Brain pericyte (primary cell): ENCODE measurements around the gene PRKG1.
A peak's percentile ranks its signal among the peaks of the same experiment; 100 is the strongest.
"Not testable (repeated sequence)": the region's sequence is repeated elsewhere in the genome, so short reads cannot be mapped to it uniquely, and the experiment has no call there.

Experiments used
- DNase-seq: peaks from one replicate; pipeline ENCODE4 v3.0.0-alpha.2; 2012; ENCODE audit warnings: low read depth, low spot score

Gene PRKG1

GRCh38 chr10:51422311-51423120, 348.2 kb downstream of the PRKG1 start:
- DNase-seq: peak; percentile 50

DNA sequence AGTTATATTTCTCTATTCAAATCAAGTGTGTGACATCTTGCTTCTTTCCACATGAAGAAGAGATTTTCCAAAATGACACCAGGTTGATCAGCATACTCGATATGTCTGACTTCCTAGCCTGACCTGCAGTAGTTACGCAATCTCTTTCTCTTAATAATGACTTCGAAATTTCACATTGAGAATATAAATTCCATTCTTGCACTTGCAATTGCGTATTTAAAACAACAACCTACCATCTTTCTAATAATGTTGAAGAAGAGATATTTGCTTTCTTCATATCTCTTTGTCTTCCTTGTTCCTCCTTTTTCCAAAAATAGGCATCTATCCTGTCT, 348.8 kb downstream of the PRKG1 start:
- no peak for DNase-seq

DNA sequence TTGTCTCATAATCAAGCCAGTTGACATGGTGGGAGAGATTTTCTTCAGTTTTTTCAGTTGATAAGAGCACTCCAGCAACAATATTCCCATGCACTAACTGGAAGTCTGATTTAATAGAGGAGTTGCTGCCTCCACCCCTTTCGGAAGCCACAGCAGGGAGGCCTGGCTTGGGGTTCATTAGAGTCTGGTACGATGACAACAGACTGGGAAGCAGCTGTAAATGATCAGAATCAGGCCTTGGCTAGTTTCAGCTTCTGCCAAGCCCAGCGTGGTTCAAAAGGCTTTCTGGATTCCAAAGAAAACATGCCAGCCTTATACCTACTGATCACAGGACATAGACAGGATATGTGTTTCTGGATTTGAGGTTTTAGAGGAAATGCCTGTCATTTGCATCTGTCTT, 351.1 kb downstream of the PRKG1 start:
- peak; percentile 21 for DNase-seq

- no peak for DNase-seq
Observed at GRCh38 chr10:51427758-51428157, 353.5 kb downstream of the PRKG1 start.

GRCh38 chr10:51430506-51430905, 356.2 kb downstream of the PRKG1 start:
- no peak for DNase-seq

DNA sequence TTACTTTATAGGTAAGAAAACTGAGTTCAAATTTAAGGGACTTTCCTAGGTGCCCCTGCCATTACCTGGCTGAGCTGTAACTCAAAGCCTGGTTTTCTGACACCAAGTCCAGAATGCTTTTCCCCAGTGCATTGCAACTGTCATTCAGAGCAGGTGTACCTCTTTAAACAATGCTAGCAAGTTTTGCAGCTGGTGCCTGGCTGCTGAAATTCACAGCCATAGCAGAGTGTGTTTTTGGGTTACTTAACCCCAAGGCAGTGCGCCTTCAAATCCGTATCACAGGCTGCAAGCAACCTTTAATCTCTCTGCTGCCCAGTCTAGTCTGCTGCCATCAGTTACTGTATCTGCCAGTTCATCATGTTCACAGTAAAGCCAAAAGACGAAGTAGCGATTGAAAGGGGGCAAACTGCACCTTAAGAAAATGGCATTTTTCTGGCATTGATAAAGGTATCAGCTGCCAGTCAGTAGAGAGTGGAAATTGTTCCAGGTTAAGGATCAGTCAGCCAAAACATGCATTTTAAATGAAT, 359.7 kb downstream of the PRKG1 start:
- DNase-seq: no peak

- no peak for DNase-seq
Observed at GRCh38 chr10:51436805-51437204, 362.5 kb downstream of the PRKG1 start.

DNA sequence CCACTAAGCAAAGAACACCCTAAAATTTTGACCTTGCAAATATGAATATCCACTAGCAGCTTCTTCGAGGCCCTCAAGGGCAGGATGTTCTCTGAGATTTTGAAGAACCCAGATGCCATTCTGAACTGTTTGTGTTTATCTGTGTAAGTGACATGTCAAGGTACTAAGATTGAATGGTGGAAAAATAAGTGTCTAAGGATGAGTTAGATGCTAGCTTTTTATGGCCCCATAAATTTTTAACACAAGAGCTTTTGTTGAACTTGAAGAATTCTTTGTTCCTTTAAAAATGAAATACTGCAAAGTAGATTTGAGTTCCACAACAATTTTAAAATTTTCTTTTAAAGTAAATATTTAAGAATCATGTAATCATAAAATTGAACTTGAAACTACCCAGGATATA, 365.4 kb downstream of the PRKG1 start:
- no peak for DNase-seq

DNA sequence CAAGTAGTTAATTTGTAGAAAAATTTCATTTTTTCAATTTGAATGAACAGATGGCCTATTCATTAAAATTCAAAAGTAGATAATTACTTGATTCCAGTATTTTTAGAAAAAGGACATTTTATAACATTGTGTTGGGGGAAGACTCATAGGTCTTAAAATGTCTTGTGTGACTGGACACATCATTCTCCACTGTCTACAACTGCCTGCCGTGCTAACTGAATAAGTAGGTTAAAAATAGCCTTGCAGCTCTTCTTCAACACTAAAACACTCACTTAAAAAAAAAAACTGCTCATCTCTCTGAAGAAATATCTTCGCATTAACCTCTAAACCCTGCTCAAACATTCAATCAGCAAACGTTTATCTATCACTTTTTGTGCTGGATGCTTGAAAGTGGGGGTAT, 371.3 kb downstream of the PRKG1 start:
- no peak for DNase-seq

DNA sequence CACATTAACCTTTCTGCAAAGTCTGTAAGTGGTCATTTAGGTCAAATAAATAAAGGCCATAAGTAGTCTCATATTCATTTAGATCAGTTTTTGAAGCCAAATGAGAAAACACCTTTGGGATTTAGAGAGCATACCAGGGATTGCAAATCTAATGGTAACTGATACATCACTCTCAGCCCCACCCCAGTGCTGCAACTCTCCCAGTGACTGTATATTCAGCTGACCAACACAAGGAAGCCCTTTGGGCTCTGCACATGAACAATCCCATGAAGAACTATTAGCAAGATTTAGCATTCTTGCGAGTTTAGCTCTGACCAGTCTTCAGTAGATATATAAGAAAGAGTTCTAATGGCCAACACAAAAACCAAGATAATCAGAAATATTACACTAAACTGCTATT, 372.8 kb downstream of the PRKG1 start:
- no peak for DNase-seq

GRCh38 chr10:51455762-51456161, 381.5 kb downstream of the PRKG1 start:
- DNase-seq: not testable (repeated sequence)

GRCh38 chr10:51459476-51459875, 385.2 kb downstream of the PRKG1 start:
- no peak for DNase-seq

DNA sequence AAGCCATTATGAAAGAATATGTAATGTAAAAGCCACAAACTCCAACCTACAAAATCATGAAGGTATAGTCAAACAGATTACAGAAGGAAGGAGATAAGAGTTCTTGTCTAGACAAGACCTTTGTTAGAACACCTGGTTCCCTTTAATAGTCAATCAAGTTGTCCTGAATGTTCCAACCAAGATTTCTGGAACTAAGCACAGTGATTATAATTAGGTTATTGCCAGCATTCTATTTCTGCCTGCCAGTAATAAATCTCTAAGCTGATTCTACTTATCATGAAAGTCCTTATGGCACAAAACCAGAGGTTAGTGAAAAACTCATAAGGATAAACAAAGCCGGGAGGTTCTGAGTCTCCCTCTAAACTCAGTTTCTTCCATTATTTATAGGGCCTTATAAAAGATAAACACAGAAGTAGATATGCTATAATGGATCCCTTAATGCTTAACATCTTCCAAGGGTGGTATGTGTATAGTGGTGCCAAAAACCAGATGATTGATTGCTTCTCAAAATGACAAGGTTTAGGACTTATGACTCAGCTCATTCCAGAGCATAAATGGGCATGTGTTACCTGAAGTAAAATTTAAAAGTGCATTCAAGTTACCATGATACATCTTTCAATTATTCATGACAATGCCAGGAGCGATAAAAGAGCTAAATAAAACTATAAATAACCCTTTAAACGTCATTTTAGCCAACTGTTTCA, 387.9 kb downstream of the PRKG1 start:
- no peak for DNase-seq

GRCh38 chr10:51468424-51468823, 394.1 kb downstream of the PRKG1 start:
- no peak for DNase-seq

DNA sequence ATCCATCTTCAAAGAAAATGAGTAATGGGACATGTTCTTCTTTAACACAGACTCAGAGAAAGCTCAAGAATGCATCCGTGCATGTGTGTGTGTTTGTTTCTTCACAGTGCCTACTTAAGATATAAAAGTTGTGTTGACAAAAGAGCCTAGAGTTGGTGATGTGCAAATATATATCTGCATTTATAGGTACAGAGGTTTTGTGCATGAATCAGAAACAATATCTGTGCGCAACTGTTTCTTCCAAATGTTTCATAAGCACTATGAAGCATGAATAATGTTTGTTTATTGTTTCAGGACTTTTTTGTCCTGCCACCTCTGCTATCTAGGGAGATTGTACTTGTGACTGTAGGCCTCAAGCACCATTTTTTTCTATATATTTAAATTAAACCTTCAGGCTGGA, 395.4 kb downstream of the PRKG1 start:
- no peak for DNase-seq

- no peak for DNase-seq
Observed at GRCh38 chr10:51471271-51471670, 397.0 kb downstream of the PRKG1 start.

DNA sequence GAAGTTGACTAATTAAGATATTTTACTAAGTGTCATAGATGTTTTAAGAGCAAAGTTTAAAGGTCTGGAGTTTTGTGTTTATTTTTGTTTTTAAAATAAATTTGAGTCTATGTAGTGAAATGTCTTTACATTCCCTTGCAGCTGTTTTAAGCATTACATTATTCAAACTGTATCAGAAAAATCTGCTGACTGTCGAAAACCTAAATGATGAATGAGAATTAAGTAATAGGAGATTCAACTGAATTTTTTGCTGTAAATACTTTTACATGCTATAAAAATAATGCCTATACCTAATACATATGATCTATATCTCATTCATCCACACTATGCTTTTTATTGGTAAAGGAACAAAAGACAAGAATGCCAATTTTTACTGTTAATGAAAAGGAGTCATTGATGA, 397.9 kb downstream of the PRKG1 start:
- no peak for DNase-seq

DNA sequence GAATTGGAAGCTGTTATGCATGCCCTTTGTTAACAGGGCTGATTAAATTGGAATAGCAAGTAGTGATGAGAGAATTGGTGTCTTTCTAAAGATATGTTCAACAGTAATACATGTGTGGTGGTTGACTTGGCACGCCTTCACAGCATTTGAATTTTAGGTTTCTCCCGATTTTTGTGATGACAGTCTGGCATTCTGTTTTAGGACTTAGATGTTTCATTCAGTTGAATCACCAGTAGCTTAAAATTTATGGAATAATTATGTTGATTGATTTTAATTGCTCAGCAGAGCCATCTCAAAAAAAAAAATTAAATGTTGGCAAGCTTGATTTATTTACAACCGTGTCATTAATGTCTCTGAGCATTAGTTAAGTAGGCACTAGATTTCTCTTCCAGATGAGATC, 405.4 kb downstream of the PRKG1 start:
- DNase-seq: no peak

DNA sequence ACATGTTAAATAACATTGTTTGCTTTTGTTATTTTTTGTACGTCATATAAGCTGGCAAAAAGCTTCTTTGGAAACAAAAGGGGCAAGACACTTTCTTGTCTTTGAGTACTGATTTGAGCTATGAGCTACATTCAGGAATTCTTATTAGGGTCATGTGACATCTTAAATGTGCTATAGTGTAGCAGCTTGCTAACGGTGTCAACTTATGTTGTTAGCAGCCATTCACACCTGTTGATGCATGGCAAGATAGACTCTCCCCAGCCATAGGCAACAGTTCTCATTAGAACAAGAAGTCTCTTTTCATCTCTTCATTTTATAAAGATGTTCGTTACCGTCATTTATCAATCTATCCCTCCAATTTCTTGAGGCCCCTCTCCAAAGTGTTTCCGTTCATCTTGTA, 411.4 kb downstream of the PRKG1 start:
- DNase-seq: no peak

GRCh38 chr10:51487576-51487975, 413.3 kb downstream of the PRKG1 start:
- no peak for DNase-seq

- DNase-seq: no peak
Observed at GRCh38 chr10:51488766-51489408, 414.6 kb downstream of the PRKG1 start.

DNA sequence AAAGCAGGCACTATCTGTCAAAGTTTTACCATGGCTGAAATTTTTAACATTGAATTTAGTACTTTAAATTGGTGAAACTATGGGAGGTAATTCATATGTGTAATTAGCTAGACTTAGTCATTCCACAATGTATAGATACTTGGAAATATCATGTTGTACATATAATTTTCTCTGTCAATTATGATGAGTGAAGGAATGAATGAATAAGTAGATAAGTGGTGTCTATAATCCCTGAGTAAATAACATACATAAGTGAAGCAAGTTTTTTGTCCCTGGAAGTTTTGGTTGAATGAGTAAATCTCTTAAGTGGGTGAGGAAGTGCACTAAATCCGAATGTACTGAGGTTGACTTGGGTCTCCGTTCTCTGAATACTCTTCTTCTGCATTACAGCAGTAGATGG, 424.1 kb downstream of the PRKG1 start:
- DNase-seq: no peak

DNA sequence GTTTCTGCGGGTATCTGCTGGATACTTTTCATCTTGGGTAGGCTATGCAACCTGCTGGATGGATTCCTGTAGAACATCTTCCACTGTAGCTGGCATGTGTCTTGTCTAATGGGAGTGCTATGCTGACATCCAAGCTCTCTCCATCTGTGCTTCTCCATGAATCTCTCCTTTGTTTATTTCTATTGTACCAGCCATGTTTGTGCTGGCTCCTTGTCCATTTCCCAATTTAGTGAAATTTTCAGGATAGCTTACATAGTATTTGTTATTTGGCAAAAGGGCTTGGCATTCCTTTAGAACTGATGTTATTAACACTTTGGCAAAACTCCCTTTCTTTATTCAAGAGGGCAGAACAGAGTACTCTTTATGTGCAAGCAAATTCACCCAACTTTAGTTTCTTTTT, 427.1 kb downstream of the PRKG1 start:
- DNase-seq: no peak
